Fibroblast of the conjunctiva (primary cell): ENCODE data around the gene PRKACA.

ENCODE experiments used
- DNase-seq: peaks from one replicate; pipeline ENCODE4 v3.0.0-alpha.2; 2010; ENCODE audit warnings: low read depth

PRKACA gene

GRCh38 chr19:14093117-14093823, 24.3 kb downstream of the PRKACA start:
- DNase-seq: no peak

GRCh38 chr19:14091813-14092462, 25.6 kb downstream of the PRKACA start:
- DNase-seq: no peak

- DNase-seq: no peak
Measured at GRCh38 chr19:14091081-14091812, 26.3 kb downstream of the PRKACA start.

- DNase-seq: peak; percentile 73
Measured at GRCh38 chr19:14090509-14091080, 27.0 kb downstream of the PRKACA start, which contains the start of gene SAMD1. SAMD1 (minus strand) TSS chr19:14090751.

GRCh38 chr19:14089662-14090508, 27.7 kb downstream of the PRKACA start:
- no peak for DNase-seq

GRCh38 chr19:14089412-14089661, 28.2 kb downstream of the PRKACA start:
- no peak for DNase-seq

GRCh38 chr19:14088634-14089411, 28.7 kb downstream of the PRKACA start:
- DNase-seq: no peak

GRCh38 chr19:14086098-14086497, 31.5 kb downstream of the PRKACA start:
- DNase-seq: no peak

- DNase-seq: no peak
Measured at GRCh38 chr19:14085309-14085995, 32.1 kb downstream of the PRKACA start, which contains the start of gene C19orf67. C19orf67 (minus strand) TSS chr19:14085783; CDS start chr19:14085627, 156 bp downstream.

- DNase-seq: no peak
Measured at GRCh38 chr19:14082675-14082960, 34.9 kb downstream of the PRKACA start.

- no peak for DNase-seq
Measured at GRCh38 chr19:14081797-14082674, 35.5 kb downstream of the PRKACA start.

GRCh38 chr19:14080887-14081796, 36.4 kb downstream of the PRKACA start:
- peak; percentile 99 for DNase-seq

- no peak for DNase-seq
Measured at GRCh38 chr19:14078411-14078810, 39.2 kb downstream of the PRKACA start.

- no peak for DNase-seq
Measured at GRCh38 chr19:14073925-14074838, 43.4 kb downstream of the PRKACA start.

GRCh38 chr19:14073261-14073924, 44.2 kb downstream of the PRKACA start:
- DNase-seq: peak; percentile 38

- DNase-seq: no peak
Measured at GRCh38 chr19:14072535-14073260, 44.9 kb downstream of the PRKACA start, which contains the start of gene MISP3. MISP3 (plus strand) TSS chr19:14072786; CDS start chr19:14073310, 524 bp downstream.
